COR-L47 (cell line): Measurements from ENCODE around the gene FLNB.

Experiments used
- DNase-seq: peaks from one replicate; lab custom pipeline; 2025; lab: John Stamatoyannopoulos, UW

FLNB gene

DNA sequence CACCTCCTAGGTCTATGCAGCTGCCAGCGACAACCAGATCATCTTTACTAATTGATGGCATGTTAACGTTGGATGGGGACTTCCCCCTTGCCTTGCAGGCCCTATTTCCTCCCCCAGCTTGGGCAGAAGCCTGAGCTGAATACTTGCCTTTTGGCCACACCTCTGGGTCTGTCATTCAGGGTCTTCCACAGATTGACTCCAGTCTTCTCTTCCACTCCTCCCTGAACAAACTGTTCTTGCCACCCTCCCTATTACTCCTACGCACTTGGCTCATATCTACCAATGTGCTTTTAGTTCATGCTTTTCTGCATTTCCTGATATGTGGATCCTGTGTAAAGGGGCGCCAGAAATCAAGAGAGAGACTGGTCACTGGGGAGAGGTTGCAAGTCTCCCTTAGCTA, 129.1 kb downstream of the FLNB start:
- no peak for DNase-seq

DNA sequence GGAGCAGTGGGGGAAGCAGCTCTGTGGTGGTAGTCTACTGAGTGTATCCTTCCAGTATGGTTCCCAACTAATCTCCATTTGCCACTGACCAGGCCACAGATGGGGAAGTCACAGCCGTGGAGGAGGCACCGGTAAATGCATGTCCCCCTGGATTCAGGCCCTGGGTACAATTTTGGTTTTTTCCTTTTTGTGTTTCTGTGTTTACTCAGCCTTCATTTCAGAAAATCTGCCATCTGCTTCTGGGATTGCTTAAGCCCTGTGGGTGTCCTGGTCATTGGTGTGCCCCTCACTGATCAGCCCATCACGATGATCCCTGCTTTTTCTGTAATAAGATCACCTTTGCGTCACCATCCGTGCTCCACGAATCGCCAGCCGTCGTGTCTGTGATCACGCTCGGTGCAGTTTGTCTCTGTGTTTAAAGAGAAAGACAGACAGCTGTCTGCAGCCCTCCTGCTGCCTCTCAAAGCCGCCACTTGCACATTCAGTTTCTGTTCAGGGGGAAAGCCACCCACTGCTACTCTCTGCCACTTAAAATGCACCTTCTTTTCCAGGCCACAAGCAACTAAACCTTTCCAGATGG, 133.6 kb downstream of the FLNB start:
- no peak for DNase-seq

DNA sequence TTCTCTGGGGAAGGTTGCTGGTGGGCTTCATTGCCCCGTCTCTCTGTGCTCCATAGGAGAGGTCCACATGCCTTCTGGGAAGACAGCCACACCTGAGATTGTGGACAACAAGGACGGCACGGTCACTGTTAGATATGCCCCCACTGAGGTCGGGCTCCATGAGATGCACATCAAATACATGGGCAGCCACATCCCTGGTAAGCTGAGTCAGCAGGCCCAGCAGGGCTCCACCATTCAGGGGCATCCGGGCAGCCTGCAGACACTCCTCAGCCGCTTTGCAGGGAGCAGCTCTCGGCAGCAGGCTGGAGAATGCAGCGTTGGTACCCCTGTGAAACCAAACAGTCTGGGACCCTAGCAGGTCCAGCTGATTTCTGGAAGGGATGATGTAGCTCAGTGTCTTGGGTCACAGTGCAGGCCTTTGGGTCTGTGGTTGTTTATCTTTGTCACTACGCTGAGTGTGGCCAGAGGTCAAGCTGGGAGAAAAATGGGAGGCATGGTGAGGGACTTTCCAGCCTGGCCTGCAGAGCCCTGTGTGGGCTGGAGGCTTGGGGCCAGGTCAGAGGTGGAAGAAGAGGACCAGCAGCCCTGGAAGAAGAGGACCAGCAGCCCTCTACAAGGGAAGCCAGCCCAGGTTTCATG, 135.3 kb downstream of the FLNB start:
- no peak for DNase-seq

DNA sequence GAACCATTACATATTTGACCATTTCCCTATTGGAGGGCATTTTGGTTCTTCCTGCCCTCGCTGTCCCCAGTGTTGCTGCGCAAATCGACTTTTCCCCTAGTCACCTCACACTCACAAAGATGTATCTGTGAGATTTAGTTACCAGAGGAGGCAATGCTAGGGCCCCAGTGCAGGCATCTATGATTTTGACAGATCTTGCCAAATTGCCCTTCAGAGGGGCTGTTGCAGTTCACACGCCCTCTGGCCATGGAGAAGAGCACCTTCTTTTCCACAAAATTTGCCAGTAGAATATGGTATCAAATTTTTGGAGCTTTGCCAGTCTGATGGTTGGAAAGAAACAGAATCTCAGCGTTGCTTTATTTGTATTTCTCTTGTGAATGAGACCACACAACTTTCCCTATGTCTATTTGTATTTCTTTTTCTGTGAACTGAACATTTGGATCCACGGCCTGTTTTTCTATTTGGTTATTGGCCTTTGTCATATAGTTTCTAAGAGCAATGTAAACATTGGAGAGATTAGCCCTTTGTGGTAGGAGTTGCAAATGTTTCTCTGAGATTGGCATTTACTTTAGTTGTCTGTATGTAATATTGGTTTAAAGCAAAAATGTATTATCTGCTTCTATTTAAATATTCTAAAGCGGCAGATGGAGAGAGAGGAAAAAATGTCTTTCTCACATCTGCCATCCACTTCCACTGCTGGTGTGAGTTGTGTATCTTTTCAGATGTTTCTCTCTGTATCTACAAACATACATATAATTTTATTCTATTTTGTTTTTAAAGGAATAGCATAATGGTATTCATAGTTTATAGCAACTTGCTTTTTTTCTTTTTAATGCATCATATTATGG, 136.5 kb downstream of the FLNB start:
- DNase-seq: no peak

DNA sequence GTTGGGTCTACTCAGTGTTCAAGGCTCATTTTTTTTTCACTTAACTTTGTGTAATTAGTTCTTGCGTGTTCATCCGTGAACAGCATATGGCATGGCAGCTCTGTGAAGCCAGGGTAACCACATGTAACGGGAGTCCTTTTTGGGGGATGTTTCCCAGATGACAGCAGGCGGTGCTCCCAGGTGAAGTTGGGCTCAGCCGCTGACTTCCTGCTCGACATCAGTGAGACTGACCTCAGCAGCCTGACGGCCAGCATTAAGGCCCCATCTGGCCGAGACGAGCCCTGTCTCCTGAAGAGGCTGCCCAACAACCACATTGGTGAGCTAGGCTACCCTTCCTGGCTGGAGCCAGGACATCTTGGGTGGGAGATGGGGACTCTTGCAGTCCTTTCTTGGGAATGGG, 139.8 kb downstream of the FLNB start:
- DNase-seq: no peak

DNA sequence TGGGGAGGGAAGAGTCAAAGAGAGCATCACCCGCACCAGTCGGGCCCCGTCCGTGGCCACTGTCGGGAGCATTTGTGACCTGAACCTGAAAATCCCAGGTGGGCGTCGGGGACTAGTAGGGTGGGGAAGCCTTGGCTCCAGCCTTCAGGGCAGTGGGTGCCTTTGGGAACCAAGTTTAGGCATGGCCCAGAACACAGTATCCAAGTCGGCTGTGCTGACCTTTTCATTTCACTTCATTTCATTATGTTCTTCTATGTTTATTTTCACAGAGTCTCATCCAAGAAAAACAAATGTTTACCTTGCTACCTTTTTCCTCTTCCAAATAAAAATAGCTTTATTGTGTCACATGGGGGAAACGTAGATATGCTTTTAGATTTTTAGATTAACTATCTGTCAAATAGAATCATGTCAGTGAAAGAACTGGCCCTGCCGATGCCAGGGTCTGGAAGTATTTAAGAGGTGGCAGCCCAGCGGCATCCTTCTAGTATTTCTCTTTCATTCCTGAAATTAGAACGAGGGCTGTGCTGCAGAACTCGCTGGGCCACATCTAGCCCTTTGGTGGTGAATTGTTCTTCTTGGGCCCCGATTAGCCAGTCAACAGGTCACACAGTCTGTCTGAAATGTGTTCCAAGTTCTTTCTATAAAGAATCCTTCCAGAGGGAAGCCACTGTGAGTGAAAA, 142.0 kb downstream of the FLNB start:
- DNase-seq: no peak

DNA sequence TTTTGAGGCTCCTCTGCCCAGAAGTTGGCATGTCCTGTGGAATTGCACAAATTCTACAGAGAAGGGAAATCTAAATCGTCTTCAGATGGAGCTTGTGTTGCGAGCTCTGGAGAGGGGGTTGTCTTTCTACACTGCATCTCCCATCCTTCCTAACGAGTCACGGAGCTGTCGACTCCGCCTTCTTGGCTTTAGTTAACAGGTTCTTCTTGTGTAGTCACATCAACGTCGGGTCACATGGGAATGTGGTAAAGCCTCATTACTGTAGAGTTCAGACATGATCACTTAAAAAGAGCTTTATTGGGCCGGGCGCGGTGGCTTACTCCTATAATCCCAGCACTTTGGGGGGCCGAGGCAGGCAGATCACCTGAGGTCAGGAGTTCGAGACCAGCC, 142.6 kb downstream of the FLNB start:
- DNase-seq: no peak

DNA sequence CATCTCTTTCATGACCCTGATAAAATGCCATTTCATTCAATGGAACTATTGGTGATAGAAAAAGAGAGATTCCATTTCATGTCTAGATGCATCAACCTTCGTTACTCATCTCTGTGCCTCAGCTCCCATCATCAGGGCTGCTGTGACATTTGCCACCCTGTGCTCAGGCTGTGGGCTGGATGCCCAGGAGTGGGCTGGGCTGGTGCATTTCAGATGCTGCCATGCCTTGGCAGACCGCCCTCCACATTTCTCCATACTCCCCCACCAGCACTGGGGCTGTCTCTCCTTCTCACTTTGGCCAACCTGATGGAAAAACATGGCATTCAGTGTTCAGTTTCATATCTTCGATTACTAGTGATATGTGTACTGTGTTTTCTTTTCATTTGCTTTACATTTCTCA, 143.4 kb downstream of the FLNB start:
- no peak for DNase-seq

DNA sequence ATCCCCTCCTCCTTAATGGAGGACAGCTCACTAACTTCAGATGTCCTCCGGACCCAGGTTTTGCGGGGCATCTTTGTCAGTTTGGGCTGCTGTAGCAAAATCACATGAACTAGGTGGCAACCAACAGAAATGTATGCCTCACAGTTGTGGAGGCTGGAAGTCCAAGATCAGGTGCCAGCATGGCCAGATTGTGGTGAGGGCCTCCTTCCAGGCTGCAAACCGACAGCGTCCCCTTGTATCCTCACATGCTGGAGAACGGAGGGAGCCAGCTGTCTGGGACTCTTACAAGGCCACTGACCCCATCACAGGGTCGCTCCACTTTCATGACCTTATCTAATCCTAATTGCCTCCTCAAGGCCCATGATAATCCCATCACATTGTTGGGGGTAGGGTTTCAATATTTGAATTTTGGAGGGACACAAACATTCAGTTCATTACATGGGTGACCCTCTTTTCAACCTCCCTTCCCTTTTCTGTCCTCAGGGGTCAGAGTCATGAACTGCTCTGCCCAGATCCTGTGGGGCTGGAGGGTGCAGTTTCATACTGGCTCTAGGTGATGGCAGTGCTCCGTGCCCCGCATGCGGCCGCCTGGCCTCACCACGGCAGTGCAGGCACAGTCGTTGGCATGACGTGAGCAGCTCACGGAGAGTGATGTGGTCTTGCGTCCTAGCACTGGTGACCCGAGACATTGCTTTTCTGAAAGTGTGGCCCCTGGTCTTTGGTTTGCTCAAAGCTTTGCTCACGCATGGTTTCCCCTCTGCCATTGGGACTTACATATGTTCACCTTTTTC, 144.2 kb downstream of the FLNB start:
- no peak for DNase-seq

DNA sequence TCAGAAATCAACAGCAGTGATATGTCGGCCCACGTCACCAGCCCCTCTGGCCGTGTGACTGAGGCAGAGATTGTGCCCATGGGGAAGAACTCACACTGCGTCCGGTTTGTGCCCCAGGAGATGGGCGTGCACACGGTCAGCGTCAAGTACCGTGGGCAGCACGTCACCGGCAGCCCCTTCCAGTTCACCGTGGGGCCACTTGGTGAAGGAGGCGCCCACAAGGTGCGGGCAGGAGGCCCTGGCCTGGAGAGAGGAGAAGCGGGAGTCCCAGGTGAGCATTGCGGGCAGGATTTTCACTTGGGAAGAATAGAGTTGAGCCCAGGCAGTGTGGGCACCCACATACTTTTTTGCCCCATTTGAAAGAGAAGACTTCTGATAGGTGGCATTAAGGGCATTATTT, 145.1 kb downstream of the FLNB start:
- DNase-seq: no peak

DNA sequence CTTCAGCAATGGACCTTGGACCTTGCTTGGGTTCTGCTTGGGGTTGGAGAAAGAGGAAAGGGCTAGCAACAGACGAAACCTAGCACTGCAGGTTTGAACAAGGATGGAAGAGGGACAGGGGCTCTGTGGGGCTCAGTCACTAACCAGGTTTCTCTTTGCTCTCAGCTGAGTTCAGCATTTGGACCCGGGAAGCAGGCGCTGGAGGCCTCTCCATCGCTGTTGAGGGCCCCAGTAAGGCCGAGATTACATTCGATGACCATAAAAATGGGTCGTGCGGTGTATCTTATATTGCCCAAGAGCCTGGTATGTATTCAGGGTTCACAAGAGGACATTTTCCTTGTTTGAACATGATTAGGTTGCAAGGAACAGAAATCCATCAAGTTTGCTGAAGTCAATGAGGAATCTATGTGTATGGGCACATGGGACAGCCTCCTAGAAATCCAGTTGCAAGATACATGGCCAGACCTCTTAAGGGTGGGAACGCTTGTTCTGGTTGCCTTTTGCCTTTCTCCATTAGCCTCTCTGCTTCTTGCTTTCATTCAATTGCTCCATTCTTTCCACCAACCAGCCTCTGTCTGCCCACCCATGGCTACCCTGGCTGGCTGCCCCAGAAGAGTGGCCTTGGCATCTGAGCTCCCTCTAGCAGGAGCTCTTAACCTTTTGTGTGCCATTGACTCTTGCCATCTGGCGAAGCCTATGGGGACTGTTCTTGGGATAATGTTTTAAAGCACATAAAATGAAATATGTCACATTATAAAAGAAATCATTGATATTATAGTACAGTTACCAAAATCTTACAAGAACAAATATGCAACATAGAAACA, 146.6 kb downstream of the FLNB start:
- no peak for DNase-seq

DNA sequence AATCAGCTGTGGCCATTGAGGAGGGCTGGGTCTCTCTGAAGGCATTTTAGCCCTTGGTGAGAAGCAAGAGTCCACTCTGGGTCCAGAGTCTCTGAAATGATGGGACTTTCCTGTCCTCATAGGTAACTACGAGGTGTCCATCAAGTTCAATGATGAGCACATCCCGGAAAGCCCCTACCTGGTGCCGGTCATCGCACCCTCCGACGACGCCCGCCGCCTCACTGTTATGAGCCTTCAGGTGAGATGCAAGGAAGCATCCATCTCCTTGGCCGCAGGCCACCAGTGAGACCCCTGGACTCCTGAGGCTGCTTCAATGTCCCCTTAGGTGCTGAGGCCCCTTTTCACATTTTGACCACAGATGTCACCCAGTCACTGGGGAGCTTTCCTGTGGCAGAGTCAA, 147.6 kb downstream of the FLNB start:
- DNase-seq: no peak

DNA sequence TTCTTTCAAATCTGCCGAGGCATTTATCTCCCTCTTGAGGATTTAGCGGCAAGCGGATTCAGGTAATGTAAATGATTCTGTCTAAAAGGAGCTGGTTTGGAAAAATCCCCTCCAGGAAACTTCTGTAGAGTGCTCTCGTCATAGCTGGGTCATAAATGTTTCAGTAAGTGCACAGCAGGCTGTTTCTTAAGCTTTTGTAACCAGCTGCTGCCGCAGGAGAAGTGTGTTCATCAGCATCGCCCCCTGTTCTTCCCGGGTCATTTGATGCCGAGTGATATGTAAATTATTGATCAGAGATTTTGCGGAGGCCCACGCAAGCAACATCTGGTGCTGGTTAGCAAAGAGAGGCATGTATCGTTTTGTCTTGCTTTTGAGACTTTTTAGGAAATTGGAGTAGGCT, 149.5 kb downstream of the FLNB start:
- no peak for DNase-seq

DNA sequence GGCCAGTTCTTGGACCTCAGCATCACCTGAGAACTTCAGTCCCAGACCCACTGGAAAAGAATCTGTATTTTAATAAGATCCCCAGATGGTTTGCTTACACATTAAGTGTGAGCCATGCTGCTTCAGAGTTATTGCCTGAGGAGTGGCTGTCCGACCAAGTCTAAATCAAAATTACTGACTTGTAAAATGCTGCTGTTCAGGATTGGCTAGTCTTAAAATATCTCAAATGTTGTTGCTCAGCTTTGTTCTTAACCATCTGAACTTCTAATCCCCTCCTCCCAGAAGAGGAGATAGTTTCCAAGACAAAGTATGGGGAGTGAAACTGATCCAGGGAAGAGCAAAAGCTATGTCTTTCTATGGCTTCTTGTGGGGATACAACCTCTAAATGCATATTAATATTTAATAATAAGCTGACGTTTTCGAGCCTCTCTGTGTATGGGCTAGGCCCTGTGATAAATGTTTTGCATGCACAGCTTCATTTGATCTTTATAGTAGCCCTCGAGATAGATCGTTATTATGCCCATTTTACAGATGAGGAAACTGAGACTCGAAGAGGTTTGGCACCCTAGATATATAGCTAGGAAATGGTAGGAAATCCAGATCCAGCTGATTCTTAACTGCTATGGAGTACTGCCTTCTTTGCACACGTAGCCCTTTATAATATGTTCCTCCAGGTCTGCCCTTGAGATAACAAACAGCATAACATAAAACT, 150.4 kb downstream of the FLNB start:
- DNase-seq: no peak

DNA sequence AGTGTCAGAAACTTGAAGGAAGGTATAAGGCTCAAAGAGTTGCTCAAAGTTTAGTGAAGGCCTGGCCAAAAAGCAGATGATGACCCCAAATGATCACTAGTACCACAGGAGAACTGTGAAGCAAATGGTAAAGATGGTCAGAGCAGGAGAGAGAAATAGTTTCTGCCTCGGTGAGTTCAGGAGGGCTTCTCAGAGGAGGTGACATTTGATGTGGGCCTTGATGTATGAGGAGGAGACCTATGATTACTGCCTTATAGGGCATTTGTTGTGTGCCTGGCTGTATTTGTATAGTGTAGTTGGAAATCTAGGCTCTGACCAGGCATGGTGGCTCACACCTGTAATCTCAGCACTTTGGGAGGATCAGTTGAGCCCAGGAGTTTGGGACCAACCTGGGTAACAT, 152.2 kb downstream of the FLNB start:
- DNase-seq: no peak

DNA sequence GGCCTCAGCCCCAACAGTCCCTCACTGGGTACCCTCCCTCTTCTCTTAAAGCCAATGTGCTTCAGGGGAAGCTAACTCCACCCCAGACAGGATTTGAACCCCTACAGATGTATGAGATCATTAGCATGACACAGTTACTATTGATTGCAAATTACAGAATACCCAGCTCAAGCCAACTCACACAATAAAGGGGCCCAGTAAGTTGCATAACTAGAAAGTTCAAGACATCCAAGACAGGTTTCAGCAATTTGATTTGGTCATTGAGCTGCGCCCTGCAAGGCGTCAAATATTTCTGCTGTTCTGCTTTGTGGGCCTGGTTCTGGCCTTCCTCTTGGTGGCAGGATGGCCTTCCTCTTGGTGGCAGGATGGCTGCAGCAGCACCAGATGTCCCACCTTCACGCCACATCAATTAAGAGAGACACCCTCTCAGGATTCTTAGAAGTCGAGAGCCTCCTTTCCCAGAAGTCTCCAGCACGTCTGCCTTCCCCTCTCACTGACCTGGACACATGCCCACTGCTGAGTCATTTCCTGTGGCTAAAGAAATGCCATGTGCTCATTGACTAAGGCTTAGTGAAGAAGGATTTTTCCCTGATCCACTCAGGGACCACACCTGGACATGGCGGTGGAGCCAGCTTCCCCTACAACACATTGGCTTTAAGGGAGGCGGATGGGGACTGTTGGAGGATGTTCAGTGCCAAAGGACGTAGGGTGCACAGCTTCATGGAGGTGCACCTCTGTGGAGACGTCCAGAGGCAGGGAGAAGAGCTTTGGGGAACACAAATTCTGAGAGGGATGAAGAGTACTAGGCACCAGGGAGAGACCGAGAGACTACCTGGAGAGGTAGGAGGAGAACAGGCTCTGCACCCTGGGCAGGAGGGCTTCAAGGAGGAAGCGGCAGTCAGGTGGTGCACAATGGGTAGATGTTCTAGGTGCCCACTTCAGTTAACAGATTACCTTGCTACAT, 153.5 kb downstream of the FLNB start:
- no peak for DNase-seq

DNA sequence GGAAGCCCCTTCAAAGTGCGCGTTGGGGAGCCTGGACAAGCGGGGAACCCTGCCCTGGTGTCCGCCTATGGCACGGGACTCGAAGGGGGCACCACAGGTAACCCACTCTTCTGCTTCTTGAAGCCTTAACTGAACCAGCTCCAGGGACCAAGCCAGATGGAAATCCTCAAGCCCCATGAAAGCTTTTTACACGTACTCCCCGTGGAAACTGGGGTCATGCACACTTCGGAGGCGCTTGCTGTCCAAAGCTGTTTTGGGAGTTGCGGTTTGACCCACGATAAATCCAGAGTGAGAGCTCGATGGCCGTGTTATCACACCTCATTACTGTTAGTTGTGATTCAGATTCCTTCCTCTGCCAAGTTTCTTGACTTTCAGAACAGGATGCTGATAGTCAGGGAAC, 155.0 kb downstream of the FLNB start:
- no peak for DNase-seq

DNA sequence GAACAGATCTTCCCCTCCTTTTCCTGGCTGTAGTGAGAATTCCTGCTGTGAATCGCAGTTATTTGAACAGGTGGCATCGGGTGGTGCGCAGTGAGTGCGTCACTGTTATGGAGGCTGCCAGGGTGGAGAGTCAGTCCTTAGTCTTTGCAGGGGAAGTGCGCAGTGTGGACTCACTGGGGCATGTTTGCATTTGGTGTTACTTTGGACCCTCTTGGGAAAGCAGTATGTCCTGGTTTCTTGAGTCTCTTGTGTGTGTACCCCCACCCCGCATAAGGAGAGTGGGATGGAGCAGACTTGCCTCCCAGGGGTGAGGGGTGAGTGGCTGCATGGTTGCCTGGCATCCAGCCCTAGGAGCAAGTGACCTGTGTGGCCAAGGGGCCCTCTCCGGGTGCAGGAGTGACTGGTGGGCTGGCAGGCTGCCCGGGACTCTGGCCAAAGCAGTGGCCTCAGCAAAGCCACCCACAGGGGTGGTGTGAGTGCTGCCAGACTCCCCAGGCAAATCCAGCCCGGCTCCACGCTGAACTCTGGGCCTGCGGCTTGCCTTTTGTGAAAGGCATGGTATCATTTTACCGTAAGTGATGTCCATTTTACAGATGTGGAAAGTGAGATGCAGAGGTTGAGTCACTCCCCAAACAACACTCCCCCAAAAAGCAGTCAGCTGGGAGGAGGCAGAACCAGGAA, 156.1 kb downstream of the FLNB start:
- peak; percentile 77 for DNase-seq
